Mammary epithelial cell (primary cell): ENCODE data around the gene HSD17B8.

Source experiments
- CTCF ChIP-seq, 2 donors: IDR thresholded peaks in 1 of 2; conservative IDR thresholded peaks in 1 of 2; 2 replicates each; pipeline ENCODE4 v1.5.1; 2011 to 2012; ENCODE audit warnings: inconsistent platforms in 2 of 2, low read length in 2 of 2, mild to moderate bottlenecking in 2 of 2, control low read depth in 1 of 2, low read depth in 1 of 2; ENCODE audit not compliant: insufficient read depth in 1 of 2; ENCODE audit errors: extremely low read depth in 1 of 2
- EZH2 ChIP-seq: IDR thresholded peaks from 2 replicates; pipeline ENCODE4 v1.6.1; 2012; ENCODE audit warnings: low read length, inconsistent platforms, borderline replicate concordance

- TF ChIP-seq CTCF (conservative IDR thresholded peaks at IDR 0.05 in 1 of 2, IDR thresholded peaks at IDR 0.05 in 1 of 2; ENCODE audit: extremely low read depth in 1 of 2, insufficient read depth in 1 of 2, low read depth in 1 of 2, low read length in 2 of 2) (no peak), EZH2 (no peak)
Observed at GRCh38 chr6:33160096-33160495, 44.4 kb upstream of the HSD17B8 start.
